ENCODE results near the gene CACUL1. TPM values are rescaled to one million over a fixed set of nuclear protein-coding genes. Genes with fewer than 3 reads are reported as not detected.

CACUL1 gene
- total and polyA plus RNA-seq, 2 experiments from 2014 or later, result 37.5 to 48.3 TPM

DNA sequence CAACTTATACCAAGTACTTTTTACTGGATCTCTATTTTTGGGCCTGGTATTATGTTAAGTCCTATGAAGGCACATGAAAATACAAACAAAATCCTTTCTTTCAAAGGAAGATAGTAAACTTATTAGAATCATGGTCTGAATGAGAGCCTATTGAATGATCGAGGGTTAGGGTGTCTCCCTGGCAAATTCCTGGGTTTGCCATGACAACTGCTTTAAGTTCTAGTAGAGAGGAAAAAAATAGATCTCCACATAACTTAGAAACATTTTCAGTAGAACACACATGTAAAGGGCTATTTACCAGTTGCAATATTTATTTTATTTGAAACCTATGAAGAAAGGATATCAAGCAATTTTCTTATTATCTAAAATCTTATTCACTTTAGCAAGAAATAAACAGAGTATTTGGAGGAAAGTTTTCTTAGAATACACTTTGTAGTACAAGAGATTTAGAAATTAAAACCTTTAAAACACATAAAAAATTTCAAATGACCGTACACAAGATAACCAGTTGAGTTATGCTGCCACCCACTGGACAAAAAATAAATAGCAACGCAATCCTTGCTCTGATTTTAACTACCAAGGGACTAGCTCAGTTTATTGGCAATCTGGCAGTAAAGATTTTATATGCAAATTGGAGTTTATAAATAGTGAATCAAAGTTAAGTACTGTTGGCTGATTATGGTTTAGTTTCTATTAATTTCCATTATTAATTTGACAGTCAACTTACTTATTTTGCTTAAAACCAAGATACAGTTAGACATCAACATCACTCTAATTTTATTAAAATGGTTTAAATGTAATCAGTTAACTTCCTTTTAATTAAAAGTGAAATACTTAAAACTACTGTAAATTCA is 33.9 kb downstream of the CACUL1 start:
- WGBS (ENCODE audit: low lambda C conversion rate, missing lambda C conversion rate), result 35% methylated on average over 3 of the region's 3 CpGs
- Histone ChIP-seq H3K79me2 (peaks cover 57% of the 10 kb centered on the region), H3K4me3 (no peak overlapping the region), H3K27ac (no peak overlapping the region), H2AFZ (no peak overlapping the region), H4K20me1 (ENCODE audit: insufficient read depth, poor library complexity, severe bottlenecking) (peaks cover 35% of the 10 kb centered on the region), H3K36me3 (replicated peaks; ENCODE audit: insufficient read depth, low read depth) (no peaks in the 10 kb centered on the region), H3K27me3 (no peaks in the 10 kb centered on the region), H3K9me2 (replicated peaks; ENCODE audit: insufficient read depth) (no peaks in the 10 kb centered on the region), H3K4me2 (no peak overlapping the region), H3K4me1 (ENCODE audit: insufficient read depth) (peaks cover 7% of the 10 kb centered on the region), H3K9me3 (ENCODE audit: low read depth) (no peaks in the 10 kb centered on the region)
- peak; percentile 60 for DNase-seq (ENCODE audit: low spot score)
- TF ChIP-seq, protein P1, sequence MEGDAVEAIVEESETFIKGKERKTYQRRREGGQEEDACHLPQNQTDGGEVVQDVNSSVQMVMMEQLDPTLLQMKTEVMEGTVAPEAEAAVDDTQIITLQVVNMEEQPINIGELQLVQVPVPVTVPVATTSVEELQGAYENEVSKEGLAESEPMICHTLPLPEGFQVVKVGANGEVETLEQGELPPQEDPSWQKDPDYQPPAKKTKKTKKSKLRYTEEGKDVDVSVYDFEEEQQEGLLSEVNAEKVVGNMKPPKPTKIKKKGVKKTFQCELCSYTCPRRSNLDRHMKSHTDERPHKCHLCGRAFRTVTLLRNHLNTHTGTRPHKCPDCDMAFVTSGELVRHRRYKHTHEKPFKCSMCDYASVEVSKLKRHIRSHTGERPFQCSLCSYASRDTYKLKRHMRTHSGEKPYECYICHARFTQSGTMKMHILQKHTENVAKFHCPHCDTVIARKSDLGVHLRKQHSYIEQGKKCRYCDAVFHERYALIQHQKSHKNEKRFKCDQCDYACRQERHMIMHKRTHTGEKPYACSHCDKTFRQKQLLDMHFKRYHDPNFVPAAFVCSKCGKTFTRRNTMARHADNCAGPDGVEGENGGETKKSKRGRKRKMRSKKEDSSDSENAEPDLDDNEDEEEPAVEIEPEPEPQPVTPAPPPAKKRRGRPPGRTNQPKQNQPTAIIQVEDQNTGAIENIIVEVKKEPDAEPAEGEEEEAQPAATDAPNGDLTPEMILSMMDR (IDR thresholded peaks at IDR 0.05; ENCODE audit: poor library complexity), result peak; percentile 88
- no peak for TF ChIP-seq EZH2 (IDR thresholded peaks at IDR 0.05; ENCODE audit: borderline replicate concordance)

DNA sequence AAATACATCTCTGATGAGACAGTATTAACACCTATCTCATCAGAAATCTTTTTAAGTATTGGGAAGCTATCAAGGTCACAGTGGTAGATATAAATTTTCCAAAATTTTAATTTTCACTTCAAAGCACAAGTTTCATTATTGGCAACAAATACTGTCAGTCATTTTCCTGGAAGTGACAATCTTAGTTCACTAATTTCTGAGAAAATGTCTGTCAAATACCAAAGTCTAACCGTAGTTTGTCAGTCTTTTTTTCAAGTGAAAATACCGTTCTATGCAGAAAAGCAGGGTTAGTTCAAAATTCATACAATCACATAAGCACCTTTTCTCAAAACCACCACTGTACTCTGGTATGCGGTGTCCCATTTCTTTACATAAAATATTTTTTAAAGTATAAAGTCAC is 40.4 kb downstream of the CACUL1 start:
- Histone ChIP-seq H3K4me3 (no peak overlapping the region), H2AFZ (no peak overlapping the region), H4K20me1 (ENCODE audit: insufficient read depth, poor library complexity, severe bottlenecking) (peaks cover 10% of the 10 kb centered on the region), H3K9me2 (replicated peaks; ENCODE audit: insufficient read depth) (no peaks in the 10 kb centered on the region), H3K36me3 (replicated peaks; ENCODE audit: insufficient read depth, low read depth) (no peaks in the 10 kb centered on the region), H3K27ac (no peak overlapping the region), H3K79me2 (peaks cover 38% of the 10 kb centered on the region), H3K9me3 (ENCODE audit: low read depth) (no peaks in the 10 kb centered on the region), H3K27me3 (no peaks in the 10 kb centered on the region), H3K4me2 (no peak overlapping the region), H3K4me1 (ENCODE audit: insufficient read depth) (no peaks in the 10 kb centered on the region)
- TF ChIP-seq EZH2 (IDR thresholded peaks at IDR 0.05; ENCODE audit: borderline replicate concordance), result no peak
- TF ChIP-seq, protein P1 (IDR thresholded peaks at IDR 0.05; ENCODE audit: poor library complexity), result no peak
- no peak for TF ChIP-seq EZH2phosphoT487 (IDR thresholded peaks at IDR 0.05; ENCODE audit: low read depth, severe bottlenecking, unreplicated experiment)
- 98% methylated on average over 3 of the region's 3 CpGs for WGBS (ENCODE audit: low lambda C conversion rate, missing lambda C conversion rate)
- no peak for DNase-seq (ENCODE audit: low spot score)

DNA sequence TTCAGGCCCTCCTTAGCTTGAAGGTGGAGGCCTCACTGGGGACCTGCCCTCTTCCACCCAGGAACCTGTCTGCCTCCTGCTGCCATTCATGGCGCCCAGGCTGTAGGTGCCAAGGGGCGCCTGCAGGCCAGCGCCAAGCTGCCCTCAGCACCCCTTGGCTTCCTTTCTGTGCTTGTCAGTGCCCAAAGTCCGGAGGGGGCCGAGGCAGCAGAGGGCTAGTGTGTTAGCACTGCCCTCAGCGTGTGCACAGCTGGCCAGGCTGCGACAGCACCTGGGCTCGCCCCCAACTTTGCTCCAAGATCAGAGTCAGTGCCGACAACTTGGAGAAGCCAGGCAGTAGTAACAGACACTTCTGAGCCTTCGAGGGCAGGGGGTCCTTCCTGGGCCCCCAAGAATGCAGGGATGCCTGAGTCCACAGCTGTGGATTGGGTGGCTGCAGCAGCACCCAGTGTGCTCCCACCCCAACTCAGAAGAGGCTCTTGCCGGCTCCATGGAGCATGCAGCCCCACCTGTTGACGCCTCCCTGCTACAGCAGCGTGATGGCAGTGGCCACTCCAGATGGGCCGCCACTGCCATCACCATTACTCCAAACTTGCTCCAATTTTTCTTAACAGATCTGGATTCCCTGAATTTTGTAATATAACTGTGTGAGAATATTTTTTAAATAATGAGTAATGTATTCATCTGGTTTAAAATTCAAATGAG is 41.7 kb downstream of the CACUL1 start:
- Histone ChIP-seq H3K4me3 (no peak overlapping the region), H3K27ac (no peak overlapping the region), H3K27me3 (no peaks in the 10 kb centered on the region), H3K36me3 (replicated peaks; ENCODE audit: insufficient read depth, low read depth) (no peaks in the 10 kb centered on the region), H4K20me1 (ENCODE audit: insufficient read depth, poor library complexity, severe bottlenecking) (peaks cover 7% of the 10 kb centered on the region), H3K4me2 (no peak overlapping the region), H3K4me1 (ENCODE audit: insufficient read depth) (no peaks in the 10 kb centered on the region), H3K9me2 (replicated peaks; ENCODE audit: insufficient read depth) (no peaks in the 10 kb centered on the region), H3K79me2 (peaks cover 30% of the 10 kb centered on the region), H2AFZ (no peak overlapping the region), H3K9me3 (ENCODE audit: low read depth) (no peaks in the 10 kb centered on the region)
- no peak for DNase-seq (ENCODE audit: low spot score)
- 94% methylated on average over 14 of the region's 14 CpGs for WGBS (ENCODE audit: low lambda C conversion rate, missing lambda C conversion rate)
- TF ChIP-seq EZH2 (IDR thresholded peaks at IDR 0.05; ENCODE audit: borderline replicate concordance), result no peak
- TF ChIP-seq EZH2phosphoT487 (IDR thresholded peaks at IDR 0.05; ENCODE audit: low read depth, severe bottlenecking, unreplicated experiment), result no peak
- TF ChIP-seq, protein P1 (IDR thresholded peaks at IDR 0.05; ENCODE audit: poor library complexity), result no peak

All from hepatocyte (in vitro differentiated cells).